ENCODE data around the gene SEC61A1.

The SEC61A1 gene

Small RNA genes lying within 50 kb of the gene (small RNA-seq; reads per million reads assigned to genes)
- gene RNU2-37P (ENCODE audit: insufficient read depth), result 2.4 reads per million

Data from neuronal stem cell (in vitro differentiated cells).